GM21825 (cell line): Measurements from ENCODE around the gene WWOX.

ENCODE experiments used
- ATAC-seq: cut with Tn5 transposase; IDR thresholded peaks from one replicate; pipeline ENCODE4 v1.9.1; 2021; ENCODE audit warnings: mild to moderate bottlenecking, moderate library complexity; ENCODE audit not compliant: unreplicated experiment

The WWOX gene

DNA sequence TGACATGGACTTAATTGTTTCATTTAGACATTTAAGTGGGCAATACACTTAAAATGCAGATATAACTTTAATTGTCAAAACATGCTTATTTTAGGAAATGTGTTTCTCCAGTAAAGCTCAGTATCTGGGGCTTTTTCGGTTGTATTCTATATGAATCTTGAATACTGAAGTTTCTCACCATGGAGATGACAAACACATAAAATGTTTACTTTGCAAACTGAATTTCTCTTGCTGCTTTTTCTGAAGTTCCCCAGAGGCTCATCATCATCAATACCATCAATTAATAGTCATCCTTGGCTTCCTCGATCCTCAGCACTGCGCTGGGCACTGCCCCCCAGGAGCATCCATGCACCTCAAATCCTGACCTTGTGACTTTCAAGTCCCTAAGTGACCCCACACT, 227.3 kb downstream of the WWOX start:
- ATAC-seq: no peak

- ATAC-seq: no peak
Measured at GRCh38 chr16:78331731-78332130, 232.3 kb downstream of the WWOX start.

DNA sequence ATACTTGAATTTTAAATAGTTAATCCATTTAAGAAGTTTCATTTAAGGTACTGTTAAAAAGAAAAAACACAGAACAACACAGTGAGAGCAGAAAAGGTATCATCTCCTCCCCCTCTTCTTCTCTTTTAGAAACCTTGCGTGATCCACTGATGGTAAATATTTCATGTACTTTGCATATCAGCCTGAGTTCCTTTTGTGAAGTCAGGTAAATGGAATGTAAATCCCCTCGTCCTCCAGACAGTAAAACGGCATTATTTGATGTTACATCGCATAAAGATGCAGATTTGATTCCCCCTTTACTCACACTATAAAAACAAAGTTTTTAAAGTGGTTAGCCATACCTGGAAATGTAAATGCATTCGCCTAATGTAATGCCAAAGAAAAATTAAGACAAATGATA, 234.4 kb downstream of the WWOX start:
- no peak for ATAC-seq

DNA sequence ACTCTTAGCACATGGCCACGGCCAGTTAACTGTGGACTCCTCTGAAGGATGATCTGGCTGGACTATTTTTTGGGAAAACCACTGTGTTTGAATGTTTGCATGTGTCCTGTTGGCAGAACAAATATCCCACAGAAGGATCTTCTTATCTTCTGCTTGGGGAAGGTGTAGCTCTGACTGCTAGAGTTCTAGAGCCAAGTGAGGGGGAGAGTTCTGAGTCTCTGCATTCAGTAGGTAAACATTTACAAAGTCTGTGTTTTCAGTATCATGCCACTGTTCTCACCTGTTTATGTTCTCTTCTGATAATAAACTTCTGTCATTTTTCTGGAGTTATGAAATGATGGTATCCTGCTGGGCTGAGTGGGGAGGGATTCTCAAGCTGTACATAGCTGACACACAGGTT, 241.1 kb downstream of the WWOX start:
- ATAC-seq: no peak

DNA sequence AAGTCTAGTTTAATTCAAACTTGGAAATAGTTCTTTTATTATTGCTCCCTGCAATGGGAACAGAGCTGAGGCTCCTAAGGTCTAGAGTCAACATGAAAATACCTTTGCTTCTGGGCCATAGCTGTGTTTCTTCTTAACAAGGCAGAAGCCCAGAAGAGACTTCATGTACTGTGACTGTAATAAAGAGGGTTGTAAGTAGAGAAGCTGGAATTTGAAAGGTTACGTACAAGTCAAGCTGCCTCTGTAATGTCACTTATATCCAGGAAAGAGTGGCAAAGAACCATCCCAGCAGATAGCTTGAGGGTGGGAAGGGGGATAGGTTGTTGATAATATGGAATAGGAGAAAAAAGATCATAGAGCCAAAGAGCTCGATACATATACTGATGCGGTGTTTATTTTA, 248.6 kb downstream of the WWOX start:
- no peak for ATAC-seq

GRCh38 chr16:78348886-78349285, 249.4 kb downstream of the WWOX start:
- ATAC-seq: no peak

- no peak for ATAC-seq
Measured at GRCh38 chr16:78352184-78352583, 252.7 kb downstream of the WWOX start.

DNA sequence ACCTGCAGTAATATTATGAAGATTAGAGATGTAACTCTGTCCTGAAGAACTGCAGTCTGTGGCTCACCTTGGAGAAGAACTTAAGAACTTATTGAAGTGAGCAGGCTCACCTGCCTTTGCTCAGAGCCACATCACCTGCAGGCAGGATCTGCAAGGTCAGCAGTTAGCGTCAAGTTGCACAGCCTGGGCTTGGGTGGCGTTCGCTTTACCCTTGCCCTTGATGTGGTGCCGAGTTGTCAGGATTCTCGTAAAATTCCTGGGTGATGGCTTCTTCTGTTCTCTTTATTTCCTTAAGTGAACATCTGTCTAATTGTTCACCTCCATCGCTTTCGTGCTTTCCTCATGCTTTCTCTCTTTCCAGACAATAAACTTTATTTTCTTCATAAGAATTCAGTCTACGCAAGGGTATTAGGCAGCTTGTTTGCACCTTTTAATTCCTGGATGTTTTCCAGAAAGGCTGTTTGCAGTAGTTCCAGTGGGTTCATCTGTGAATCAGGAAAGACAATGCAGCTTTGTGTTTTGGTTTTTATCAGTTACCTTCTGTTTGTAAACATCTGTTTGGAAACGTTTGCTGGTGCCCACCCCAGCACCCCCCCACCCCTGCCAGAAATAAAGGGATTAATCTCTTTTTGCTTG, 254.3 kb downstream of the WWOX start:
- no peak for ATAC-seq

- no peak for ATAC-seq
Measured at GRCh38 chr16:78362524-78363135, 263.2 kb downstream of the WWOX start.

GRCh38 chr16:78363843-78364555, 264.5 kb downstream of the WWOX start:
- no peak for ATAC-seq

GRCh38 chr16:78364556-78364880, 265.1 kb downstream of the WWOX start:
- ATAC-seq: no peak

GRCh38 chr16:78365366-78365765, 265.9 kb downstream of the WWOX start:
- ATAC-seq: no peak

DNA sequence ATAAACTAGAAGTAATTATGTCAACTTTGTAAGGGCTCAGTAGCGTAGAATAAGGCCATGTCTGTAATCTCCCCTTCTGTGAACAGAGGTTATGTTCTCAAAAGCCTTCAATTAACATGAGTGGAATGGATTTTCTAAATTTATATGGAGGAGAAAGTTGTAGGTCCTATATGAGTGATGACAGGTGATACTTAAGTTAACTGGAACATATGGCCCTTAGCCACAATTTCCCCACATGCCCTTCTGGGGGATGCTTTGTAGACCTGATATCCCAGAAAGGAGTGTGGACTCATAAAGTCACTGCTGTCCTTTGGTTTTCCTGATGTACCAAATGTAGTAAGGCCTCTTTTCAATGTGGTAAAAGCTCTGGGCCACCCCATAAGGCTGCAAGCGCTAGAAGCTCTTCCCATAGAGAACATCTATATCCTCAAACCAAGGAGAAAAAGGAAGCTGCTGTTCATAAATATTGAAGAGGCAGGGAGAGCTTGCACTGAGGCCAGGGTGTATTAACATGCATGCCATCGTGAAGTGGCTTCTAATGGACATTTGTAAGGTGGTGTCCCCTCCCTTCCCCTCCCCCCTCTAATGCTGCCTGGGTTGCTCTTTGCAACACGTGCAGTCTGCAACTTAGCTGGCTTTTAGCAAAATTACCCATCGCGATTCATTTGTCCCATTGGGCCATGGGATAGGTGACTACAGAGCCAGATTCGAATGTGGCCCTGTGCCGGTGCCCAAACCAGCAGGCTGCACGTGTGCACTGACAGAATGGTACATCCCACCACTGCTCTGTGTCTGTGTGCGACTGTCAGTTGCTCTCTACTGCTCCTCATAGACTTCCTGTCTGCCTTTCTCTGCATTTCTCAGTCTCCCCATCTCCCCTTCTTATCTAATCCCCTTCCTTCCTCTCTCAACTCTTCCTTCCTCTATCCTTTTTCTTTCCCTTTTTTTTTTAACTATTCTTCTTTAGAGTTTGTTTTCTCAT, 269.0 kb downstream of the WWOX start:
- no peak for ATAC-seq

DNA sequence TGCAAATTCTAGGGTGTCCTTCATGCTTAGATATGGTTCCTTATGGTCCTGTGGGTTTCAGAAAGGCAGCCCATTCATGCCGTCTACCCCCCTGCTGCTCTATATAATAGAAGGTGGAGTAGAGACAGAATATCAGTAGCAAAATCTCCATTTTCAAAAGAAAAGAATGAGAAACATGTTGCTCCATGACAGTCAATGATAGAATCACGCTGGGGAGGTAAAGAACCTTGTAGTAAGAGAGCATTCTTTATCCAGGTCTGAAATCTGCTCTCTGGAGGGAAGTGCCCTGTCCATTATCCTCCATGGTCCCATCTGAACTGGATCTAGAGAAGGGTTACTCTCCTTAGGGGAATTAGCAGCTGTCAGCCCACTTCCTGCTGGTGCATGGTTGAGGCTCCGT, 272.8 kb downstream of the WWOX start:
- no peak for ATAC-seq

DNA sequence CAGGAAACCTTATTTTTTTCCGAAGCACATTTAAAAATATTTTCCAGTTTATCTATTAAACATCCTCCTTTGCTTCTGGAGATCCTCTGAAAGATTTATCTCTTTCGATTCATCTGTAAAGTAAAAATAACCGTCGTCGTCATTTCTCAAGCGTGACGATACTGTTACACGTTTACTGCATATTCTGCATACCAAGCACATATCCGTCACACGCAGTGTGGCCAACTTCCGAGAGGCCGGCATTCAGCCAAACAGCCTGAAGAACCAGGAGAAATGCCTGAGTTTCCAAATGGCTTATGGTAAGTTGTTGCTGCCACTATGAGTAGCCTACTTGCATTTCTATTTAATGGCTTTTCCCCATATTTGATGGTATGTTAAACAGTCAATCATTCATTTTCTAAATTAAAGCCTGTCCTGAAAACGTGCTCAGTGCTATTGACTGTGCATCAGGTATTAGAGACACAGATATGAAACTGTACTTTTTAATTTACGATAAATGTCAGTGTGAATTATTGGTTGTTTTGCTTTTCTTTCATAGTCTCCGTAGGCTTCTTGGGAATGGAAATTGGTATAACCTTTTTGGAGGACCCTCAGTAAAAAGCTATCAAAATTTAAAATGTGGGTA, 275.7 kb downstream of the WWOX start:
- ATAC-seq: no peak

- no peak for ATAC-seq
Measured at GRCh38 chr16:78376452-78376851, 277.0 kb downstream of the WWOX start.

DNA sequence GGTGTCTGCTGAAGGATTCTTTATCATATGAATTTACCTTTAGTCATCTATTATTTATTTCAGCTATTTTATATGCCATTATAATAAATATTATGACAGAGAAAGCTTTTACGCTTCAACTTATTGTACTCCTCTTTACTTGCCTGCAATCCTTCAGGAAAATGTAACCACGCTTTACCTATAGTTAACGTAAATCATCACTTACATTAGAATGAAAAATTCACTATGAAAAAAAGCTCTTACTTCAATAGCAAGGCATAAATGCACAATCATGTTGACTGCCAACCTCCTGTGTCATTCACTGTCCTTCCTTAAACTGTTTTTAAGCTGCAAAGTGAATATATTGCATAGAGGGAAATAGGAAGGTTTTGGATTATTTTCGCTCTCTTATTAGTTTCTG, 277.9 kb downstream of the WWOX start:
- ATAC-seq: no peak

DNA sequence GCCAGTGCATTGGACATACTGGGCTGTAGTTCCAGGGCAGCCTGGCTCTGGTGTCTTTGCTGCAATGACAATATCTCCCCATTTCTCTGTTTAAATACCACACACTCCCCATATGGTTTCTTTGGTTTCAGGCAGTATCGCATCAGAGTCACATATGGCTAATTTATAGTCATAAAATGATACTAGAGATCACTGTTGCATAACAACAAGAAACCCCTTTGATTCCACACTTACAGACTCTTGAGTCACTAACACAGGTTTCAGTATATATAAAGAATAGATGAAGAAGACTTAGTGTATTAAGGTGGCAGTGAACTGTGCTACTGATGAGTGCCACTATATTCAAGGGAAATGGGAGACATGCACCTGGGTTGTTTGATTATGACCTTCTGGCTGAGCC, 281.6 kb downstream of the WWOX start:
- ATAC-seq: no peak

DNA sequence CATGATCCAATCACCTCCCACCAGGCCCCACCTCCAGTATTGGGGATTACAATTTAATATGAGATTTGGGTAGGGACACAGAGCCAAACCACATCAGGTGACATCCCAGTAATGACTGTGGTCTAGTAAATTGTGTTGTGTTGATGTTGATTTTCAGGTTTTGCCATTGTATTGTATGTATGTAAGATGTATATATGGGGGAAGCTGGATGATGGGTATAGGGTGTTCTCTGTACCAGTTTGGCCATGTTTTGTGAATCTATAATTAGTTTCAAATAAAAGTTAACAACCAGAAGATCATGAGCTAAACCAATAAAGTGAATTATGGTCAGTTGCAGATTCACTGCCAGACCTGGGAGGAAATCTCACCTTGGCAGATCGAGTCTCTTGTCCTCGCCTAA, 283.7 kb downstream of the WWOX start:
- no peak for ATAC-seq

DNA sequence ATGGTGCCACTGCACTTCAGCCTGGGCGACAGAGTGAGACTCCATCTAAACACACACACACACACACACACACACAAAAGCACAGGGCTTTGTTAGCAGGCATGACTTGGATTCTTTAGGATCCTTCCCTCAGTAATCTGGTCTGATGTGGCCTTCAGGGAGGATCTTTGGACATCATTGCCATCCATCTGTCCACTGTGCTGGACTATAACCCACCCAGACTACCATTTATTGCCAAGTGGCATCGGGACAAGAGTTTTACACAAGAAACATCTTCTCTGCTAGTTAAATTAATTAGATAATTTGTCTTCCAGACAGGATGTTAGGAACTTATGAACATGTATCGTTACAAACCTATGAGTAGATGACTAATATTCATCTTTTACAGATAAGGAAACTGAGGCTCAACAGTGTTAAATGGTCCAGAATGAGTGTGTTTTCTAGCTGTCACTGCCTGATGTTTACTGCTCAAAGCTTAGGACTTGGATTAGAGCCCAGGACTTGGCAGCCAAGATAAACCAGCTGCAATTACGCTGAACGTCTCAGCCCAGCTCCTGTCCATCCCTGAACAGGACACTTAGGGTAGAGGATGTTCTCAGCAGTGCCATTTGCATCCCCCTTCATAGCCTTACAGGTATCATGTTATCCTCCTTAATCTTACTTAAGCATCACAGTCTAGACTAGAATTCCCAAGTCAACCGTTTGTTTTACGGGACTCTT, 285.8 kb downstream of the WWOX start:
- ATAC-seq: no peak
